Melanocyte of skin (primary cell): Measurements from ENCODE around the gene PAX6. TPM values are rescaled to one million over a fixed set of nuclear protein-coding genes. Genes with fewer than 3 reads are reported as not detected.

Experiments used
- total RNA-seq, 2 donors: library from RNA; depleted of rRNA; stranded (reverse); fragments of >200 nt; gene quantifications; 2 replicates each; pipeline ENCODE4 v1.2.3, GENCODE V29; 2012

PAX6 gene
- total RNA-seq: not detected

GRCh38 chr11:31810779-31811647 lies at the start of gene PAX6:
PAX6 (minus strand) TSS chr11:31811322; CDS start chr11:31806411, 4,911 bp downstream.

